Stomach (tissue), 9 donors: Measurements from ENCODE around the gene RASAL2. TPM values are rescaled to one million over a fixed set of nuclear protein-coding genes. Genes with fewer than 3 reads are reported as not detected.

Source experiments
- DNase-seq, 2 donors: peaks; one replicate each; pipeline versions ENCODE4 v3.0.0 to v3.0.0-alpha.2; 2013 to 2019
- H3K27ac ChIP-seq, 5 donors: fragments of 200-600 bp in 4 of 5; sonication (generic) in 4 of 5; one replicate each; pipeline ENCODE4 v1.5.1; 2013 to 2019; ENCODE audit warnings: mild to moderate bottlenecking in 1 of 5, moderate library complexity in 1 of 5
- H3K27me3 ChIP-seq, 3 donors: fragments of 200-600 bp; sonication (generic); one replicate each; pipeline ENCODE4 v1.5.1; 2017 to 2019; ENCODE audit warnings: mixed run types in 1 of 3
- H3K36me3 ChIP-seq, 4 donors: fragments of 200-600 bp; sonication (generic); 1 replicate in 3 of 4; 2 replicates in 1 of 4; pipeline ENCODE4 v1.5.1; 2016 to 2019
- H3K4me1 ChIP-seq, 4 donors: fragments of 200-600 bp; sonication (generic); one replicate each; pipeline ENCODE4 v1.5.1; 2016 to 2019
- H3K4me3 ChIP-seq, 4 donors: fragments of 200-600 bp; sonication (generic) in 3 of 4; one replicate each; pipeline ENCODE4 v1.5.1; 2016 to 2019; ENCODE audit warnings: mild to moderate bottlenecking in 1 of 4
- H3K9me3 ChIP-seq, 4 donors: fragments of 200-600 bp; sonication (generic); one replicate each; pipeline ENCODE4 v1.5.1; 2016 to 2019
- EP300 ChIP-seq: sonication (generic); formaldehyde crosslinking; IDR thresholded peaks from one replicate; pipeline ENCODE4 v1.6.1; 2017; ENCODE audit warnings: antibody characterized with exemption
- POLR2A ChIP-seq, 4 donors: fragments of 450-650 bp; IDR thresholded peaks; one replicate each; pipeline ENCODE4 v1.6.1; 2016; ENCODE audit warnings: antibody characterized with exemption in 4 of 4, control low read depth in 2 of 4, mild to moderate bottlenecking in 1 of 4, moderate library complexity in 1 of 4
- POLR2AphosphoS5 ChIP-seq, 3 donors: sonication (generic); formaldehyde crosslinking; IDR thresholded peaks; one replicate each; pipeline ENCODE4 v1.6.1; 2016; ENCODE audit warnings: antibody characterized with exemption in 3 of 3
- WGBS, 5 donors: extraction: QIAGEN DNeasy Blood & Tissue Kit in 3 of 5; methylation state at CpG; one replicate each; pipeline versions ENCODE4 v1.1.5 to v1.1.7; 2013 to 2018; 5-methylcytosine and 5-hydroxymethylcytosine counted together
- intact Hi-C: fragments of 100-400 bp; cut with DNase I; formaldehyde crosslinking; loops from one replicate; pipeline ENCODE4 v1.15.1; 2023; ENCODE audit warnings: low total_unique reads
- polyA plus RNA-seq, 3 donors: library from polyadenylated mRNA; stranded (reverse); fragments of 200-250 nt; gene quantifications; one replicate each; pipeline ENCODE4 v1.2.3, GENCODE V29; 2013
- total RNA-seq, 5 donors: library from RNA; depleted of rRNA; stranded (reverse); fragments of >200 nt; gene quantifications; one replicate each; pipeline versions ENCODE4 v1.1.0 to v1.2.3, GENCODE V29; 2014 to 2016
- TF ChIP-seq, protein P1 (sequence below), 7 experiments: fragments of 450-650 bp in 4 of 7; fragments of 200-600 bp in 3 of 7; sonication (generic) in 3 of 7; IDR thresholded peaks; one replicate each; pipeline ENCODE4 v1.5.1; 2016 to 2019; ENCODE audit warnings: antibody characterized with exemption in 7 of 7, control low read depth in 2 of 7, mild to moderate bottlenecking in 1 of 7
- donor health status: healthy with polysubstance abuse.
- donor health status: Bipolar disorder and iron deficiency.
- donor health status: healthy.

RASAL2 gene
- total and polyA plus RNA-seq, 8 donors, result 1.2 to 47.5 (median 14.3) TPM

- no peaks in the 10 kb centered on the region for H3K27me3 ChIP-seq
- TF ChIP-seq EP300 (no peak), POLR2AphosphoS5 (IDR thresholded peaks at IDR 0.05) (no peak)
- DNase-seq, result no peak
- no peak overlapping the region for H3K27ac ChIP-seq
- H3K4me3 ChIP-seq, result no peak overlapping the region
- 88 to 94% (median 88%) methylated on average over 3 of the region's 3 CpGs for WGBS, 5 donors
- peaks cover 0 to 5% (median 2%) of the 10 kb centered on the region in 4 donors for H3K4me1 ChIP-seq
- H3K9me3 ChIP-seq, result no peaks in the 10 kb centered on the region
- H3K36me3 ChIP-seq, result no peaks in the 10 kb centered on the region
- intact Hi-C loops, result no loop called here
These were observed 28.7 kb upstream of the RASAL2 start for GRCh38 chr1:178065250-178065649.

DNA sequence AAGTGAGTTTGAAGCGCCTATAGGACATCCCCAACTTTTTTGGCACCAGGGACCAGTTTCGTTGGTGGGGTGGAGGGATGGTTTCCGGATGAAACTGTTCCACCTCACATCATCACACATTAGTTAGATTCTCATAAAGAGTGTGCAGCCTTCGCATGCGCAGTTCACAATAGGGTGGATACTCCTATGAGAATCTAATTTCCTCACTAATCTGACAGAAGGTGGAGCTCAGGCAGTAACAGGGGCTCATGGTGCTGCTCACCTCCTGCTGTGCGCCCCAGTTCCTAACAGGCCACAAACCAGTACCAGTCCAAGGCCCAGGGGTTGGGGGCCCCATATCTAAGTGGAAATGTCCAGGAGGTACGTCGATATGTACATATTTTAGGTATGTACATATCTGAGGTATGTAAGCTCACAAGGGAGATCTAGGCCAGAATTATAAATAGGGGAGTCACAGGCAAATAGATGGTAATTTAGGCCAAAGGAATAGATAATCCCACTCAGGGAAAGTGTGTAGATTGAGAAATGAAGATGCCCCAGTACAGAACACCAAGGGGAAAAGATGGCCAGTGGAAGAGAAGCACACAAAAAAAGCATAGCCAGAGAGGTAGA lies 27.5 kb upstream of the RASAL2 start:
- WGBS, 5 donors, result 85 to 95% (median 89%) methylated on average over 8 of the region's 8 CpGs
- TF ChIP-seq, protein P1, sequence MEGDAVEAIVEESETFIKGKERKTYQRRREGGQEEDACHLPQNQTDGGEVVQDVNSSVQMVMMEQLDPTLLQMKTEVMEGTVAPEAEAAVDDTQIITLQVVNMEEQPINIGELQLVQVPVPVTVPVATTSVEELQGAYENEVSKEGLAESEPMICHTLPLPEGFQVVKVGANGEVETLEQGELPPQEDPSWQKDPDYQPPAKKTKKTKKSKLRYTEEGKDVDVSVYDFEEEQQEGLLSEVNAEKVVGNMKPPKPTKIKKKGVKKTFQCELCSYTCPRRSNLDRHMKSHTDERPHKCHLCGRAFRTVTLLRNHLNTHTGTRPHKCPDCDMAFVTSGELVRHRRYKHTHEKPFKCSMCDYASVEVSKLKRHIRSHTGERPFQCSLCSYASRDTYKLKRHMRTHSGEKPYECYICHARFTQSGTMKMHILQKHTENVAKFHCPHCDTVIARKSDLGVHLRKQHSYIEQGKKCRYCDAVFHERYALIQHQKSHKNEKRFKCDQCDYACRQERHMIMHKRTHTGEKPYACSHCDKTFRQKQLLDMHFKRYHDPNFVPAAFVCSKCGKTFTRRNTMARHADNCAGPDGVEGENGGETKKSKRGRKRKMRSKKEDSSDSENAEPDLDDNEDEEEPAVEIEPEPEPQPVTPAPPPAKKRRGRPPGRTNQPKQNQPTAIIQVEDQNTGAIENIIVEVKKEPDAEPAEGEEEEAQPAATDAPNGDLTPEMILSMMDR (IDR thresholded peaks at IDR 0.05), result no peak
- no peak for TF ChIP-seq POLR2AphosphoS5 (IDR thresholded peaks at IDR 0.05)
- TF ChIP-seq EP300, result no peak
- no peak for TF ChIP-seq POLR2A (IDR thresholded peaks at IDR 0.05)
- Histone ChIP-seq H3K27ac (no peak overlapping the region), H3K9me3 (no peaks in the 10 kb centered on the region), H3K36me3 (no peaks in the 10 kb centered on the region), H3K27me3 (no peaks in the 10 kb centered on the region), H3K4me3 (no peak overlapping the region), H3K4me1 (peaks cover 0 to 4% (median 0%) of the 10 kb centered on the region in 4 donors)
- intact Hi-C loops, result no loop called here
- DNase-seq, result no peak

GRCh38 chr1:178066908-178067614 lies 26.8 kb upstream of the RASAL2 start:
- Histone ChIP-seq H3K4me3 (no peak overlapping the region), H3K27me3 (no peaks in the 10 kb centered on the region), H3K36me3 (no peaks in the 10 kb centered on the region), H3K9me3 (no peaks in the 10 kb centered on the region), H3K27ac (no peak overlapping the region), H3K4me1 (peaks cover 0 to 4% (median 0%) of the 10 kb centered on the region in 4 donors)
- intact Hi-C loops, result no loop called here
- 53 to 60% (median 57%) methylated on average over 6 of the region's 6 CpGs for WGBS, 5 donors
- DNase-seq, result no peak
- TF ChIP-seq, protein P1 (IDR thresholded peaks at IDR 0.05), result no peak
- TF ChIP-seq EP300 (no peak), POLR2AphosphoS5 (IDR thresholded peaks at IDR 0.05) (no peak), POLR2A (IDR thresholded peaks at IDR 0.05) (no peak)

- Histone ChIP-seq H3K36me3 (no peaks in the 10 kb centered on the region), H3K27me3 (no peaks in the 10 kb centered on the region), H3K4me3 (no peak overlapping the region), H3K27ac (no peak overlapping the region), H3K4me1 (peaks cover 0 to 4% (median 0%) of the 10 kb centered on the region in 4 donors), H3K9me3 (no peaks in the 10 kb centered on the region)
- TF ChIP-seq, protein P1 (IDR thresholded peaks at IDR 0.05), result no peak
- TF ChIP-seq POLR2A (IDR thresholded peaks at IDR 0.05) (no peak), EP300 (no peak), POLR2AphosphoS5 (IDR thresholded peaks at IDR 0.05) (no peak)
- intact Hi-C loops, result no loop called here
- DNase-seq, result no peak
- 88 to 94% (median 92%) methylated on average over 2 of the region's 2 CpGs for WGBS, 5 donors
These were observed 22.1 kb upstream of the RASAL2 start for GRCh38 chr1:178071811-178072210.

DNA sequence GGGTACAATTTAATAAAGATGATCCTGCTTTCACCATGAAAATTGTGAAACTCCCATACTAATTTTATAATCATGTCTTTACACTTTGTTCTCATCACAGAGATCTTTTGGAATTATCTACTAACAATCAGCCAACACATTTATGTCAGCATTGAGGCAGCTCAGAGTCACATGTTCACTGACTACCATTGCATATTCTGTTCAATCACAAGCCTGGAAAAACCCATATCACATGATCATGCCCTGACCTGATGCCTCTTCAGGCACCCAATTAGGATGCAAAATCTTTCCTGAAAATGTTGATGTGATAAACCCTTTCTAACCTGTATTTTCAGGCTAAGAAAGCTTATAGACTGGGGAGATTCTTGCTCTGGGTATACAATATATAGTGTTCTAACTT lies 21.6 kb upstream of the RASAL2 start:
- H3K27ac ChIP-seq, result no peak overlapping the region
- H3K36me3 ChIP-seq, result no peaks in the 10 kb centered on the region
- DNase-seq, result no peak
- no peaks in the 10 kb centered on the region for H3K9me3 ChIP-seq
- no peak overlapping the region for H3K4me3 ChIP-seq
- no peaks in the 10 kb centered on the region for H3K4me1 ChIP-seq
- intact Hi-C loops, result no loop called here
- TF ChIP-seq EP300, result no peak
- TF ChIP-seq POLR2A (IDR thresholded peaks at IDR 0.05), result no peak
- no peak for TF ChIP-seq POLR2AphosphoS5 (IDR thresholded peaks at IDR 0.05)
- TF ChIP-seq, protein P1 (IDR thresholded peaks at IDR 0.05), result no peak
- H3K27me3 ChIP-seq, result no peaks in the 10 kb centered on the region
